ENCODE results near the gene TMEM258. TPM values are rescaled to one million over a fixed set of nuclear protein-coding genes. Genes with fewer than 3 reads are reported as not detected.
A peak's percentile ranks its signal among the peaks of the same experiment; 100 is the strongest.

TMEM258 gene
- total and polyA plus RNA-seq, 9 of the 15 experiments (the other 6 are each of a cell fraction or from before 2014, with no cell fraction given), result 97.2 to 856 (median 231) TPM

- TF ChIP-seq BRF2 (IDR thresholded peaks at IDR 0.05; ENCODE audit: borderline replicate concordance, insufficient read depth, insufficient read length) (no peak), ATF1 (CRISPR knock-in tag; IDR thresholded peaks at IDR 0.05) (no peak), ATF1 (tag; IDR thresholded peaks at IDR 0.05) (0 out of 2 replicates have a peak, but pooled peaks have one; percentile 4), SNIP1 (IDR thresholded peaks at IDR 0.05; ENCODE audit: low read depth) (no peak), ATF3 (IDR thresholded peaks at IDR 0.05) (no peak), ATF3 (CRISPR knock-in tag; conservative IDR thresholded peaks at IDR 0.05) (no peak), HNRNPUL1 (IDR thresholded peaks at IDR 0.05; ENCODE audit: low read length) (no peak), PHTF2 (CRISPR knock-in tag; IDR thresholded peaks at IDR 0.05) (no peak), EGR1 (conservative IDR thresholded peaks at IDR 0.05) (0 out of 2 replicates have a peak, but pooled peaks have one; percentile 16), XRCC4 (IDR thresholded peaks at IDR 0.05; ENCODE audit: extremely low read depth, insufficient read depth, insufficient read length) (no peak)
Measured at GRCh38 chr11:61744181-61744580, 48.2 kb downstream of the TMEM258 start (continued).

Measured in K562 (cell line).